AG04449 (cell line): Measurements from ENCODE around the gene GTF2IRD1.
"Not testable (repeated sequence)": the region's sequence is repeated elsewhere in the genome, so short reads cannot be mapped to it uniquely, and the experiment has no call there.

Source experiments
- CTCF ChIA-PET: fragments of 350-600 bp; formaldehyde crosslinking; extraction: SDS; loops from one replicate; lab custom pipeline; 2021; ENCODE audit warnings: antibody characterized with exemption; lab: Yijun Ruan, JAX
- POLR2A ChIA-PET: fragments of 400-600, 350-600 bp; formaldehyde crosslinking; extraction: SDS; loops from one replicate; lab custom pipeline; 2020; ENCODE audit warnings: antibody characterized with exemption, inconsistent platforms; lab: Yijun Ruan, JAX
- DNase-seq: peaks from one replicate; pipeline ENCODE4 v3.0.0-alpha.2; 2010; ENCODE audit warnings: low read depth, low spot score
- H3K4me3 ChIP-seq: 2 replicates; pipeline ENCODE4 v1.5.1; 2011; ENCODE audit warnings: low read depth, mild to moderate bottlenecking, control low read depth, low read length
- TF ChIP-seq, protein P1 (sequence below): IDR thresholded peaks from one replicate; pipeline ENCODE4 v1.5.1; 2011; ENCODE audit warnings: mild to moderate bottlenecking, moderate library complexity, low read length, control low read depth, inconsistent platforms; ENCODE audit not compliant: insufficient read depth; ENCODE audit errors: missing control alignments

The GTF2IRD1 gene

GRCh38 chr7:74554178-74554577, 100.5 kb downstream of the GTF2IRD1 start:
- no peak for DNase-seq
- ChIA-PET POLR2A (interaction anchor here (0.9 kb wide), 1 partner anchor 144 kb away, joined by 3 read pairs; no protein-coding TSS in a partner anchor), CTCF (interaction anchor here (0.6 to 1.5 kb wide), 4 partner anchors 11 to 137 kb away, joined by 3 read pairs; no protein-coding TSS in a partner anchor)
- TF ChIP-seq, protein P1, sequence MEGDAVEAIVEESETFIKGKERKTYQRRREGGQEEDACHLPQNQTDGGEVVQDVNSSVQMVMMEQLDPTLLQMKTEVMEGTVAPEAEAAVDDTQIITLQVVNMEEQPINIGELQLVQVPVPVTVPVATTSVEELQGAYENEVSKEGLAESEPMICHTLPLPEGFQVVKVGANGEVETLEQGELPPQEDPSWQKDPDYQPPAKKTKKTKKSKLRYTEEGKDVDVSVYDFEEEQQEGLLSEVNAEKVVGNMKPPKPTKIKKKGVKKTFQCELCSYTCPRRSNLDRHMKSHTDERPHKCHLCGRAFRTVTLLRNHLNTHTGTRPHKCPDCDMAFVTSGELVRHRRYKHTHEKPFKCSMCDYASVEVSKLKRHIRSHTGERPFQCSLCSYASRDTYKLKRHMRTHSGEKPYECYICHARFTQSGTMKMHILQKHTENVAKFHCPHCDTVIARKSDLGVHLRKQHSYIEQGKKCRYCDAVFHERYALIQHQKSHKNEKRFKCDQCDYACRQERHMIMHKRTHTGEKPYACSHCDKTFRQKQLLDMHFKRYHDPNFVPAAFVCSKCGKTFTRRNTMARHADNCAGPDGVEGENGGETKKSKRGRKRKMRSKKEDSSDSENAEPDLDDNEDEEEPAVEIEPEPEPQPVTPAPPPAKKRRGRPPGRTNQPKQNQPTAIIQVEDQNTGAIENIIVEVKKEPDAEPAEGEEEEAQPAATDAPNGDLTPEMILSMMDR = no peak
- H3K4me3 ChIP-seq = no peak overlapping the region

DNA sequence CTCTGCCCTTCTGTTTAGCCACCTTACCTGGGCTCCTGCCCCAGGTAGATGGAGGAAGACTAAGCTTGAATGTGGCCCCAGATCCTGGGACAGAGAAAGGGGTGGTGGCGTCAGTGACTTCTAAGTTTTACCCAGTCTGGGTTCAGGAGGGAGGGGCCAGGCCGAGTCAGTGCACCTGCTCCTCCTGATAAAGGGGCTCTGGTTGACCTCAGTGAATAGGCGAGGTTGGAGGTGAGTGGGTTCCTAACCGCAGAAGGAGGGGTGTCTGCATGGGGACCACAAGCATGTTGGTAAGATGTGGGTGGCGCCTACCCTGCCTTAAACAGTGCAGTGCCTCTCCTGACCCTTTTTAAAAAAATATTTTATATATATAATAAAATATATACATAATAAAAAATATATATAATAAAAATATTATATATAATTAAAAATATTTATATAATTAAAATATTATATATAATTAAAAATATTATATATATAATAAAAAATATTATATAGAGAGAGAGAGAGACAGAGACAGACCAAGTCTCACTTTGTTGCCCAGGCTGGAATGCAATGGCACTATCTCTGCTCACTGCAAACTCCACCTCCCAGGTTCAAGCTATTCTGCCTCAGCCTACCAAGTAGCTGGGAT, 106.5 kb downstream of the GTF2IRD1 start:
- TF ChIP-seq, protein P1 = no peak
- H3K4me3 ChIP-seq = no peak overlapping the region
- DNase-seq = no peak
- ChIA-PET CTCF (no interaction called here), POLR2A (no interaction called here)

DNA sequence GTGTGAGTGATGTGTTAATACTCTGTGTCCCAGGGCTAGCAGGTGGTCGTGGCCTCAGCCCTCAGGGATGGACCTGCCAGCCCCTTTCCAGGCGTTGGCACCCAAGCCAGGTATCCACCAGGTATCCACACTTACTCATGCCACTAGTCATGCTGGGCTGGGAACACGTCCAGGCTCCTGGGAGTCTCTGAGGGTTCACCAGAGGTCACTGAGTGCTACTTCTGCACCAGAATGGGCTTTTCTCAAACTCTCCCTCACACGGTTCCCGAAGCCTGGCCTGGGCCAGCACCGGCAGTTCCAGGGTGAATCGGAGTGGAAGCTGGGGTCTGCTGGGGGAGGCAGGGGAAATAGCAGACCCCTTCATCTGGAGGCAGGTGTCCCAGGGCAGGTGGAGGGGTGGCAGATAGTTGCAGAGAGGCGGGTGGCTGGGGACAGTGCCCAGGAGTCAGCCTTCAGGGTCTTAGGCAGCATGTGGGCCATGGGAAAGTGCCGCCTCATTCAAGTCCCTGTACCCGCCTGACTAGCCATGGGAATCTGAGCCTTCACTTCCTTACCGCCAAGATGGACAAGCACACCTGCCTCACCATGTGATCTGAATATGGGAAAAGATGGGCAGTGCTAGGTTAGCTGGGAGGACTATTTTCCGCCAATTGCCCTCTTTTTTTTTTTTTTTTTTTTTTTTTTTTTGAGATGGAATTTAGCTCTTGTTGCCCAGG, 108.3 kb downstream of the GTF2IRD1 start:
- POLR2A ChIA-PET = no interaction called here
- H3K4me3 ChIP-seq = no peak overlapping the region
- TF ChIP-seq, protein P1 = no peak
- CTCF ChIA-PET = interaction anchor here (0.8 to 1.1 kb wide), 3 partner anchors 143 to 149 kb away, joined by 3 to 4 read pairs (median 3); no protein-coding TSS in a partner anchor
- no peak for DNase-seq

DNA sequence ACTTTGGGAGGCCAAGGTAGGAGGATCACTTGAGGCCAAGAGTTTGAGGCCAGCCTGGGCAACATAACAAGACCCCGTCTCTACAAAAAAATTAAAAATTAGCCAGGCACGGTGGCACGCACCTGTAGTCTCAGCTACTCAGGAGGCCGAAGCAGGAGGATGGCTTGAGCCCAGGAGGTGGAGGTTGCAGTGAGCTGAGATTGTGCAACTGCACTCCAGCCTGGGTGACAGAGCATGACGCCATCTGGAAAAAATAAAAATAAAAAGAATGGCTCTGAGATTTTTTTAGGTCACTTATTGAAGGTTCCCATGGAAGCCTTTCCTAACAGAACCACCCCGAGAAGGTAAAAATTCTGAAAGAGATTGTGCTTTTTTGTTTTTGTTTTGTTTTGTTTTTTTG, 109.9 kb downstream of the GTF2IRD1 start:
- POLR2A ChIA-PET, H3K4me3 ChIP-seq, DNase-seq: not testable (repeated sequence)
- CTCF ChIA-PET = interaction anchor here (5.9 kb wide), 1 partner anchor 146 kb away, joined by 67 read pairs; no protein-coding TSS in a partner anchor

DNA sequence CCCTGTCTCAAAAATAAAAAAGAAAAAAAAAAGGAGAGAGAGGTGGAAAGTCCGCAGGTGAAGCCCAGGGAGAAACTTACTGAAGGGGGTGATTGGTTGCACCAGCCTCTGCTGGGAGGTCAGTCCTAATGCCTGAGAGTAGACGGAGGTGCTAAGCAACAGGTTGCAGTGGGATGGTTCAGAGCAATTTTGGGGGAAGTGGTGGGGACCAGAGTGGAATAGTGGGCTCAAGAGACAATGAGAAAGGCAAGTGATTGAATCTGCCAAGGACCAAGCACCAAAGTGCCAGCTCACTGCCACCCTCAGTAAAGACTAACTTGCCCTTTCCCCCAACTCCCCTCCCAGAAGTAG, 113.6 kb downstream of the GTF2IRD1 start:
- TF ChIP-seq, protein P1 = no peak
- CTCF ChIA-PET = interaction anchor here (1.2 to 5.9 kb wide), 10 partner anchors 9 to 155 kb away, joined by 4 to 67 read pairs (median 10); no protein-coding TSS in a partner anchor
- H3K4me3 ChIP-seq = no peak overlapping the region
- no peak for DNase-seq
- POLR2A ChIA-PET = no interaction called here

DNA sequence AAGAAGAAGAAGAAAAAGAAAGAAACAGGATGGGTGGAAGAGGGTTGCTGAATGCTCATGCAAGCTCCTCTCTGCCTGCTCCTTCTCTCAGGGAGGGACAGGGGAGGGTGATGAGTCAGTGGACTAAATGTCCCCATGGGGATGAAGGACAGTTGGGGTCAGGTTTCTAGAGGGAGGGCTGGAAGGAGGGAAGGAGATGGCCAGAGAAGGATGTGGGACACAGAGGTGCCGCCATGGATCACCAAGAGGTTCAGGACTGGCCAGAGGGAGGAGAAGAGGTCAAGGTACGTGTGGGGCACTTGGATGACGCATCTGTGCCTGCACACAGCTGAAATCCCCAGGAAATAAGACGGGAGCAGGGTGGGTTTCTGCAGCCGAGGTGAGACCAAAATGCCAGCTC, 115.0 kb downstream of the GTF2IRD1 start:
- CTCF ChIA-PET = interaction anchor here (1.0 to 5.9 kb wide), 5 partner anchors 7 to 156 kb away, joined by 3 to 67 read pairs (median 35); no protein-coding TSS in a partner anchor
- POLR2A ChIA-PET = no interaction called here
- DNase-seq = no peak
- TF ChIP-seq, protein P1 = no peak
- no peak overlapping the region for H3K4me3 ChIP-seq
